Measurements from ENCODE around the gene ZSWIM3.
"Not testable (repeated sequence)": the region's sequence is repeated elsewhere in the genome, so short reads cannot be mapped to it uniquely, and the experiment has no call there.

DNA sequence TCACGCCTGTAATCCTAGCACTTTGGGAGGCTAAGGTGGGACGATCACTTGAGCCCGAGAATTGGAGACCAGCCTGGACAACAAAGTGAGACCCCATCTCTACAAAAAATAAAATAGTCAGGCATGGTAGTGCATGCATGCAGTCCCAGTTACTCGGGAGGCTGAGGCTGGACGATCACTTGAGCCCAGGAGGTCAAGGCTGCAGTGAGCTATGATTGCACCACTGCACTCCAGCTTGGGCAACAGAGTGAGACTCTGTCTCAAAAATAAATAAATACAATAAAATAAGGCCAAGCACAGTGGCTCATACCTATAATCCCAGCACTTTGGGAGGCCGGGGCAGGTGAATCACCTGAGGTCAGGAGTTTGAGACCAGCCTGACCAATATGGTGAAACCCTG lies 43.9 kb downstream of the ZSWIM3 start:
- TF ChIP-seq CTCF, POLR2A (IDR thresholded peaks at IDR 0.05): not testable (repeated sequence)
